Lower lobe of right lung (tissue), 2 donors: ENCODE measurements around the gene TM9SF3. TPM values are rescaled to one million over a fixed set of nuclear protein-coding genes. Genes with fewer than 3 reads are reported as not detected.
"Not testable (repeated sequence)": the region's sequence is repeated elsewhere in the genome, so short reads cannot be mapped to it uniquely, and the experiment has no call there.

Source experiments
- ATAC-seq, 2 donors: fragments of 200-7000 bp; cut with Tn5 transposase; one replicate each; pipeline ENCODE4 v1.9.1; 2020 to 2022; ENCODE audit warnings: mild to moderate bottlenecking in 2 of 2, moderate library complexity in 2 of 2
- DNase-seq: peaks from one replicate; pipeline ENCODE4 v3.0.0-alpha.2; 2020
- H3K27ac ChIP-seq: fragments of 200-600 bp; one replicate; pipeline ENCODE4 v1.8.0; 2022
- H3K27me3 ChIP-seq: fragments of 200-600 bp; one replicate; pipeline ENCODE4 v1.8.0; 2022; ENCODE audit warnings: low read depth
- H3K36me3 ChIP-seq: fragments of 200-600 bp; one replicate; pipeline ENCODE4 v1.8.0; 2022; ENCODE audit warnings: mild to moderate bottlenecking
- H3K4me1 ChIP-seq: fragments of 200-600 bp; one replicate; pipeline ENCODE4 v1.8.0; 2022
- H3K4me3 ChIP-seq: fragments of 200-600 bp; one replicate; pipeline ENCODE4 v1.8.0; 2022; ENCODE audit warnings: mild to moderate bottlenecking
- H3K9me3 ChIP-seq: fragments of 200-600 bp; one replicate; pipeline ENCODE4 v1.8.0; 2022
- intact Hi-C: fragments of 100-400 bp; cut with DNase I; formaldehyde crosslinking; loops from one replicate; pipeline ENCODE4 v1.11.0; 2022
- total RNA-seq: library from RNA; stranded (reverse); fragmentation: NEBNext Ultra II Directional; extraction: Animal tissue kit (Norgen Biotek cat#: 25700); gene quantifications from one replicate; pipeline ENCODE4 v1.2.1, GENCODE V29; 2021
- TF ChIP-seq, protein P1 (sequence below): fragments of 200-600 bp; IDR thresholded peaks from one replicate; pipeline ENCODE4 v1.8.0; 2022; ENCODE audit warnings: antibody characterized with exemption, mild to moderate bottlenecking
- donor health status: DM: no; HTN: yes; CAD: no; lungs with severe emphysema.

Gene TM9SF3
- total RNA-seq, 1 donor from 2014 or later = 112 TPM

DNA sequence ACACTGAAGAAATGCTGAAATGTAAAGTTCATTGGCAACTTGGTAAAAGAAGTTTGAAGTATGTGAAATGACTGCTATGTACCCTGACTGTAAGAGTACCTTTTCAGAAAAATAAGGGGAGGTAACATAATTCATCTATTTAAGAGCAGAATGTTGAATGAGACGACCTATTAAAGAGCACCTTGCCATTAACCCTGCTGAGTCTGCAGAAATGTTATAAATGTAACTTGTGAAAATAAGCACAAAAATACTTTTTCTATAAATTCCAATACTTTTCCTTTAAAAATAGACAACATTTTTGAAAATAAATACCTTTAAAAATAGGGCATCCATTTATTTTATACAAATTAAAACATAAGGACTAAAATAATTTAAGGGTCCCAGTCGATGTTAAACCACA is 7.7 kb downstream of the TM9SF3 start:
- Histone ChIP-seq H3K4me1 (peaks cover 67% of the 10 kb centered on the region), H3K36me3 (peaks cover 6% of the 10 kb centered on the region), H3K9me3 (no peaks in the 10 kb centered on the region), H3K4me3 (no peak overlapping the region), H3K27me3 (no peaks in the 10 kb centered on the region), H3K27ac (no peak overlapping the region)
- ATAC-seq = no peak
- TF ChIP-seq, protein P1, sequence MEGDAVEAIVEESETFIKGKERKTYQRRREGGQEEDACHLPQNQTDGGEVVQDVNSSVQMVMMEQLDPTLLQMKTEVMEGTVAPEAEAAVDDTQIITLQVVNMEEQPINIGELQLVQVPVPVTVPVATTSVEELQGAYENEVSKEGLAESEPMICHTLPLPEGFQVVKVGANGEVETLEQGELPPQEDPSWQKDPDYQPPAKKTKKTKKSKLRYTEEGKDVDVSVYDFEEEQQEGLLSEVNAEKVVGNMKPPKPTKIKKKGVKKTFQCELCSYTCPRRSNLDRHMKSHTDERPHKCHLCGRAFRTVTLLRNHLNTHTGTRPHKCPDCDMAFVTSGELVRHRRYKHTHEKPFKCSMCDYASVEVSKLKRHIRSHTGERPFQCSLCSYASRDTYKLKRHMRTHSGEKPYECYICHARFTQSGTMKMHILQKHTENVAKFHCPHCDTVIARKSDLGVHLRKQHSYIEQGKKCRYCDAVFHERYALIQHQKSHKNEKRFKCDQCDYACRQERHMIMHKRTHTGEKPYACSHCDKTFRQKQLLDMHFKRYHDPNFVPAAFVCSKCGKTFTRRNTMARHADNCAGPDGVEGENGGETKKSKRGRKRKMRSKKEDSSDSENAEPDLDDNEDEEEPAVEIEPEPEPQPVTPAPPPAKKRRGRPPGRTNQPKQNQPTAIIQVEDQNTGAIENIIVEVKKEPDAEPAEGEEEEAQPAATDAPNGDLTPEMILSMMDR = no peak
- no peak for DNase-seq
- intact Hi-C loops = no loop called here

DNA sequence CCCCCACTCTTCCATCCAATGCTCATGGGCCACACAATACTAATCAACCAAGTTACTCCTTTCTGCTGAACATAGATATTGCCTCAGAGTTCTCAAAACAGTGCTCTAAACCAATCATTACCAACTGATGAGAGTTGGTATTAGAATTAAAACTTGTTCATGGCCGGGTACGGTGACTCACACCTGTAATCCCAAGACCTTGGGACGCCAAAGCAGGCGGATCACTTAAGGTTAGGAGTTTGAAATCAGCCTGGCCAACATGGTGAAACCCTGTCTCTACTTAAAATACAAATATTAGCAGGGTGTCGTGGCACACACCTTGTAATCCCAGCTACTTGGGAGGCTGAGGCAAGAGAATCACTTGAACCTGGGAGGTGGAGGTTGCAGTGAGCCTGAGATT is 8.2 kb downstream of the TM9SF3 start:
- intact Hi-C loops = no loop called here
- TF ChIP-seq, protein P1 = no peak
- Histone ChIP-seq H3K4me3 (no peak overlapping the region), H3K27ac (no peak overlapping the region), H3K4me1 (peaks cover 62% of the 10 kb centered on the region), H3K9me3 (no peaks in the 10 kb centered on the region), H3K27me3 (no peaks in the 10 kb centered on the region), H3K36me3 (peaks cover 6% of the 10 kb centered on the region)
- DNase-seq (no peak), ATAC-seq (no peak)

DNA sequence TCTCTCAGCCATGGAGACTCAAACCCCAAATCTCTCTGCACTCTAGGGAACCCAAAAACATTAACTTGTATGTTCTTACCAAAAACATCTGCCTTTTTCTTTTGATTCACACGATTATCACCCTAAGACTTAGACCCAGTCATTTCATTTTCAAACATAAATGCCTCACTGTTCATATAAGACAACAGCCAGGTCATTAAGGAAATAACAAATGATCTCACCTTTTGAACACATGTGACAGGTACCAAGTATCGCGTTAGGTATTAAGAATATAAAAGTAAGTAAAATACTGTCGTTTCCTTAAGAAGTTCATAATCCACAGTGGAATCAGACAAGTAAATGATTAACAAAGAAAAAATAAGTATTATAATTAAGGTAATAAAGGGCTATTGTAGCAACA is 8.8 kb downstream of the TM9SF3 start:
- intact Hi-C loops = no loop called here
- DNase-seq (no peak), ATAC-seq (no peak)
- Histone ChIP-seq H3K9me3 (no peaks in the 10 kb centered on the region), H3K4me1 (peaks cover 56% of the 10 kb centered on the region), H3K27me3 (no peaks in the 10 kb centered on the region), H3K27ac (no peak overlapping the region), H3K4me3 (no peak overlapping the region), H3K36me3 (peaks cover 6% of the 10 kb centered on the region)
- TF ChIP-seq, protein P1 = no peak

DNA sequence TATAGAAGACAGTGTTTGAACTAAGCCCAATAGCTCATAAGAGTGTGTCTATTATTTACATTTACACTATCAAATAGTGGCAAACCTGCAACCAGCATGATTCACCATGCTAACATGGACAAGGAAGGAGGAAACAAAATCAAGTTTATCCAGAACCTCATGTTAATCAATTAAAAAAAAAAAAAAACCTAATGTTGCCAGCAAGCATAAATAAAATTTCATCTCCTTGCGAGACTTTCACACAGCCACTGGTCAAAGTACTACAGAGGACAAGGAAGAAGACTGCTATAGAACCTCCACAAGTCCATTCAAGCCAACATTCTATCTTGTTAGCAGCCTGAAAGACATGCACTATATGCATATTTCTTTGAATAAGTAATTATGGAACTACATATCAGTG is 9.7 kb downstream of the TM9SF3 start:
- Histone ChIP-seq H3K27me3 (no peaks in the 10 kb centered on the region), H3K4me1 (peaks cover 46% of the 10 kb centered on the region), H3K27ac (no peak overlapping the region), H3K4me3 (no peak overlapping the region), H3K36me3 (peaks cover 6% of the 10 kb centered on the region), H3K9me3 (no peaks in the 10 kb centered on the region)
- TF ChIP-seq, protein P1 = no peak
- ATAC-seq = peak in 1 of 2 donors; percentile 41
- DNase-seq = no peak
- intact Hi-C loops = no loop called here

DNA sequence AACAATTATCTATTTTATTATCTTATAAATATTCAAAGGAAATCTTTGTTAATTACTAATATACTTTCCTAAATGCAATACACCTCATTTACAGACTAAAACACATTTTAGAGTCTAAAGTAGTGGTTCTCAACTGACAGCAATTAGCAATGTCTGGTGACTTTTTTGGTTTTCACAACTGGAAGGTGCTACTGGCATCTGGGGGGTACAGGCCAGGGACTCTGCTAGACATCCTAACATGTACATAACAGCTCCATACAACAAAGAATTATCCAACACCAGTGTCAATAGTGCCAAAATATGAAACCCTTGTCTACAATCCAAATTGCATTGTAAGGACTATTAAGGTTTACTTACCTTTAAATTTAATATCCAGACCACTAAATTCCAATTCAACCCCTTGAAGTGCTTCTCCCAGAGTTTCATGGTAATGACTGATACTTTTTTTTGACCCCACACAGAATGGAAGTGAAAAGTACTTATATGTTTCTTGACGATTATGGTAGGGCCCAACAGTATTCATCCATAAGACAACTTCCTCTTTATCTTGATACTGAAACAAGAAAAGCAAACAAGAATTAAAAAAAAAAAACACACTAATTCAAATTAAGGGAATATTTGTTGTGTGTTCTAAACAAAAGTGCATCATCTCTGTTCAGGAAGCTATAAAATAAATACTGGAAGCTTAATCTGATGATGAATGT is 10.4 kb downstream of the TM9SF3 start:
- DNase-seq (no peak), ATAC-seq (no peak)
- no peaks in the 10 kb centered on the region for H3K9me3 ChIP-seq
- TF ChIP-seq, protein P1 = no peak
- peaks cover 41% of the 10 kb centered on the region for H3K4me1 ChIP-seq
- H3K4me3 ChIP-seq = no peak overlapping the region
- no peak overlapping the region for H3K27ac ChIP-seq
- peaks cover 6% of the 10 kb centered on the region for H3K36me3 ChIP-seq
- no peaks in the 10 kb centered on the region for H3K27me3 ChIP-seq
- intact Hi-C loops = no loop called here

DNA sequence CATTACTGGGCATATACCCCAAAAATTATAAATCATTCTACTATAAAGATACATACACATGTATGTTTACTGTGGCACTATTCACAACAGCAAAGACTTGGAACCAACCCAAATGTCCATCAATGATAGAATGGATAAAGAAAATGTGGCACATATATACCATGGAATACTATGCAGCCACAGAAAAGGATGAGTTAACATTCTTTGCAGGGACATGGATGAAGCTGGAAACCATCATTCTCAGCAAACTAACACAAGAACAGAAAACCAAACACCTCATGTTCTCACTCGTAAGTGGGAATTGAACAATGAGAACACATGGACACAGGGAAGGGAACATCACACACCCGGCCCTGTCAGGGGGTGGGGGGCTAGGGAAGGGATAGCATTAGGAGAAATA is 12.2 kb downstream of the TM9SF3 start:
- H3K27me3 ChIP-seq, H3K36me3 ChIP-seq, DNase-seq, ATAC-seq, H3K27ac ChIP-seq, H3K9me3 ChIP-seq, H3K4me3 ChIP-seq, intact Hi-C loops: not testable (repeated sequence)
- peaks cover 33% of the 10 kb centered on the region for H3K4me1 ChIP-seq
